Natural killer cell treated with Interleukin-12 subunit alpha and Interleukin-12 subunit beta and Interleukin-15 and Interleukin-18, amount 100 ng/mL, for 72 hours (primary cell): ENCODE measurements around the gene INHBE. TPM values are rescaled to one million over a fixed set of nuclear protein-coding genes. Genes with fewer than 3 reads are reported as not detected.
"Not testable (repeated sequence)": the region's sequence is repeated elsewhere in the genome, so short reads cannot be mapped to it uniquely, and the experiment has no call there.

ENCODE experiments used
- ATAC-seq, 2 donors: fragments of 150-1000 bp; cut with Tn5 transposase in 1 of 2; sonication (Bioruptor Pico), chemical (Tn5 transposase) in 1 of 2; 2 replicates each; pipeline ENCODE4 v1.10.0; 2021
- DNase-seq: peaks from one replicate; pipeline ENCODE4 v3.0.0; 2022; ENCODE audit warnings: low spot score
- H3K27ac Mint-ChIP-seq, 2 donors: 1 replicate in 1 of 2; 2 replicates in 1 of 2; pipeline ENCODE4 v1.8.0; 2022; ENCODE audit warnings: mixed read lengths in 2 of 2, mild to moderate bottlenecking in 1 of 2, moderate library complexity in 1 of 2
- H3K27me3 Mint-ChIP-seq, 2 donors: 1 replicate in 1 of 2; 2 replicates in 1 of 2; pipeline ENCODE4 v1.8.0; 2022; ENCODE audit warnings: mixed read lengths in 2 of 2
- H3K36me3 Mint-ChIP-seq: one replicate; pipeline ENCODE4 v1.8.0; 2022; ENCODE audit warnings: mixed read lengths
- H3K4me1 Mint-ChIP-seq, 2 donors: 1 replicate in 1 of 2; 2 replicates in 1 of 2; pipeline ENCODE4 v1.8.0; 2022; ENCODE audit warnings: low read depth in 2 of 2, mixed read lengths in 2 of 2, mild to moderate bottlenecking in 1 of 2
- H3K4me3 Mint-ChIP-seq: one replicate; pipeline ENCODE4 v1.8.0; 2022; ENCODE audit warnings: mixed read lengths
- H3K9me3 Mint-ChIP-seq: 2 replicates; pipeline ENCODE4 v1.8.0; 2022; ENCODE audit warnings: mixed read lengths
- total RNA-seq, 2 donors: library from RNA; stranded (reverse); gene quantifications; one replicate each; pipeline ENCODE4 v1.2.3, GENCODE V29; 2022

INHBE gene
- total RNA-seq, 2 donors from 2014 or later = 0.45 TPM; not detected in 1

GRCh38 chr12:57430931-57431566, 24.1 kb upstream of the INHBE start, which contains the start of gene R3HDM2:
Gene R3HDM2 (minus strand): TSS chr12:57431043. CDS start chr12:57310428, 120,615 bp downstream.
- Mint-ChIP-seq H3K4me3 (peak within 1 kb of the TSS; percentile 95), H3K36me3 (no peaks in the 10 kb centered on the region), H3K9me3 (no peaks in the 10 kb centered on the region), H3K27ac (peak within 1 kb of the TSS; percentile 100), H3K4me1 (peaks cover 37 to 41% of the 10 kb centered on the region in 2 donors), H3K27me3 (no peaks in the 10 kb centered on the region)
- peak; percentile 97 for DNase-seq
- ATAC-seq = peak; percentile 95 to 96

GRCh38 chr12:57431654-57432188, 23.4 kb upstream of the INHBE start:
- Mint-ChIP-seq H3K9me3 (no peaks in the 10 kb centered on the region), H3K27ac (peak overlapping the region; percentile 100), H3K36me3 (no peaks in the 10 kb centered on the region), H3K27me3 (no peaks in the 10 kb centered on the region), H3K4me3 (peak overlapping the region; percentile 95), H3K4me1 (peaks cover 37% of the 10 kb centered on the region in 2 donors)
- no peak for DNase-seq
- no peak for ATAC-seq

GRCh38 chr12:57433370-57433769, 21.7 kb upstream of the INHBE start:
- Mint-ChIP-seq H3K27ac (no peak overlapping the region), H3K4me1 (peaks cover 34 to 37% of the 10 kb centered on the region in 2 donors), H3K9me3 (no peaks in the 10 kb centered on the region), H3K36me3 (no peaks in the 10 kb centered on the region), H3K4me3 (no peak overlapping the region), H3K27me3 (no peaks in the 10 kb centered on the region)
- ATAC-seq = no peak
- DNase-seq = no peak

- peaks cover 29 to 31% of the 10 kb centered on the region in 2 donors for H3K4me1 Mint-ChIP-seq
- no peaks in the 10 kb centered on the region for H3K27me3 Mint-ChIP-seq
- no peaks in the 10 kb centered on the region for H3K9me3 Mint-ChIP-seq
- DNase-seq (no peak), ATAC-seq (no peak)
- H3K4me3 Mint-ChIP-seq = peak within 1 kb of the TSS; percentile 78
- no peaks in the 10 kb centered on the region for H3K36me3 Mint-ChIP-seq
- peak within 1 kb of the TSS; percentile 88 to 96 for H3K27ac Mint-ChIP-seq
Measured at GRCh38 chr12:57434517-57435223, 20.4 kb upstream of the INHBE start, which contains the start of gene INHBC. Gene INHBC (plus strand): TSS chr12:57434784. CDS start chr12:57434887, 103 bp downstream.

- ATAC-seq (peak; percentile 62 to 65), DNase-seq (peak; percentile 69)
- no peaks in the 10 kb centered on the region for H3K36me3 Mint-ChIP-seq
- no peaks in the 10 kb centered on the region for H3K9me3 Mint-ChIP-seq
- H3K27me3 Mint-ChIP-seq = no peaks in the 10 kb centered on the region
- peaks cover 23 to 25% of the 10 kb centered on the region in 2 donors for H3K4me1 Mint-ChIP-seq
- peak overlapping the region; percentile 78 for H3K4me3 Mint-ChIP-seq
- H3K27ac Mint-ChIP-seq = peak overlapping the region; percentile 88 to 96
Measured at GRCh38 chr12:57435293-57435692, 19.8 kb upstream of the INHBE start.

GRCh38 chr12:57438400-57438799, 16.7 kb upstream of the INHBE start:
- no peak for DNase-seq
- no peak for ATAC-seq
- Mint-ChIP-seq H3K9me3 (no peaks in the 10 kb centered on the region), H3K4me3 (no peak overlapping the region), H3K27me3 (peaks cover 4 to 14% of the 10 kb centered on the region in 2 donors), H3K36me3 (peaks cover 6% of the 10 kb centered on the region), H3K4me1 (peaks cover 13 to 15% of the 10 kb centered on the region in 2 donors), H3K27ac (no peak overlapping the region)

- no peak overlapping the region for H3K4me3 Mint-ChIP-seq
- no peak overlapping the region for H3K27ac Mint-ChIP-seq
- H3K4me1 Mint-ChIP-seq = peaks cover 8 to 9% of the 10 kb centered on the region in 2 donors
- DNase-seq = no peak
- H3K27me3 Mint-ChIP-seq = peaks cover 4 to 14% of the 10 kb centered on the region in 2 donors
- peaks cover 6% of the 10 kb centered on the region for H3K36me3 Mint-ChIP-seq
- H3K9me3 Mint-ChIP-seq = no peaks in the 10 kb centered on the region
- no peak for ATAC-seq
Measured at GRCh38 chr12:57439762-57440266, 15.3 kb upstream of the INHBE start.

GRCh38 chr12:57441393-57441792, 13.7 kb upstream of the INHBE start:
- not testable (repeated sequence) for H3K4me1 Mint-ChIP-seq, DNase-seq, H3K27ac Mint-ChIP-seq, H3K9me3 Mint-ChIP-seq, ATAC-seq, H3K4me3 Mint-ChIP-seq, H3K36me3 Mint-ChIP-seq
- H3K27me3 Mint-ChIP-seq = peaks cover 4 to 14% of the 10 kb centered on the region in 2 donors

- Mint-ChIP-seq H3K4me1 (peaks cover 0 to 4% of the 10 kb centered on the region in 2 donors), H3K9me3 (no peaks in the 10 kb centered on the region), H3K36me3 (peaks cover 6% of the 10 kb centered on the region), H3K4me3 (no peak overlapping the region), H3K27ac (no peak overlapping the region), H3K27me3 (peaks cover 4 to 14% of the 10 kb centered on the region in 2 donors)
- ATAC-seq = no peak
- no peak for DNase-seq
Measured at GRCh38 chr12:57441846-57442427, 13.2 kb upstream of the INHBE start.

- not testable (repeated sequence) for H3K9me3 Mint-ChIP-seq, ATAC-seq, H3K36me3 Mint-ChIP-seq, H3K27ac Mint-ChIP-seq, DNase-seq, H3K4me3 Mint-ChIP-seq, H3K4me1 Mint-ChIP-seq
- H3K27me3 Mint-ChIP-seq = peaks cover 4 to 14% of the 10 kb centered on the region in 2 donors
Measured at GRCh38 chr12:57444337-57444736, 10.8 kb upstream of the INHBE start.

- no peak overlapping the region for H3K27ac Mint-ChIP-seq
- no peak overlapping the region for H3K4me3 Mint-ChIP-seq
- ATAC-seq (no peak), DNase-seq (no peak)
- H3K36me3 Mint-ChIP-seq = peaks cover 6% of the 10 kb centered on the region
- H3K27me3 Mint-ChIP-seq = peaks cover 4 to 14% of the 10 kb centered on the region in 2 donors
- H3K4me1 Mint-ChIP-seq = peaks cover 0 to 4% of the 10 kb centered on the region in 2 donors
- H3K9me3 Mint-ChIP-seq = no peaks in the 10 kb centered on the region
Measured at GRCh38 chr12:57444744-57445143, 10.4 kb upstream of the INHBE start.

GRCh38 chr12:57446292-57446960, 8.7 kb upstream of the INHBE start:
- H3K4me1 Mint-ChIP-seq = peaks cover 0 to 4% of the 10 kb centered on the region in 2 donors
- no peaks in the 10 kb centered on the region for H3K9me3 Mint-ChIP-seq
- DNase-seq (no peak), ATAC-seq (no peak)
- H3K27me3 Mint-ChIP-seq = peaks cover 3 to 6% of the 10 kb centered on the region in 2 donors
- H3K4me3 Mint-ChIP-seq = no peak overlapping the region
- H3K36me3 Mint-ChIP-seq = peaks cover 6% of the 10 kb centered on the region
- H3K27ac Mint-ChIP-seq = no peak overlapping the region

GRCh38 chr12:57448669-57449068, 6.4 kb upstream of the INHBE start:
- Mint-ChIP-seq H3K27ac (no peak overlapping the region), H3K4me3 (no peak overlapping the region)
- DNase-seq = no peak

More at GRCh38 chr12:57448669-57449068, 6.4 kb upstream of the INHBE start:
- Mint-ChIP-seq H3K9me3 (no peaks in the 10 kb centered on the region), H3K36me3 (no peaks in the 10 kb centered on the region), H3K27me3 (peaks cover 0 to 6% of the 10 kb centered on the region in 2 donors), H3K4me1 (peaks cover 0 to 4% of the 10 kb centered on the region in 2 donors)
- ATAC-seq = no peak
